Left ventricle myocardium inferior (tissue), 1 donor: ENCODE measurements around the gene RAB9A. TPM values are rescaled to one million over a fixed set of nuclear protein-coding genes. Genes with fewer than 3 reads are reported as not detected.
A peak's percentile ranks its signal among the peaks of the same experiment; 100 is the strongest.

Source experiments
- DNase-seq: peaks from one replicate; pipeline ENCODE4 v3.0.0-alpha.2; 2020
- H3K27ac ChIP-seq: fragments of 200-600 bp; replicated peaks from 2 replicates; pipeline ENCODE4 v1.8.0; 2021
- H3K27me3 ChIP-seq: fragments of 200-600 bp; 2 replicates; pipeline ENCODE4 v1.8.0; 2021; ENCODE audit warnings: low read depth
- H3K36me3 ChIP-seq: fragments of 200-600 bp; 2 replicates; pipeline ENCODE4 v1.8.0; 2021
- H3K4me1 ChIP-seq: fragments of 200-600 bp; 2 replicates; pipeline ENCODE4 v1.8.0; 2021
- H3K4me3 ChIP-seq: fragments of 200-600 bp; 2 replicates; pipeline ENCODE4 v1.8.0; 2021; ENCODE audit warnings: mild to moderate bottlenecking, moderate library complexity
- H3K9me3 ChIP-seq: fragments of 200-600 bp; replicated peaks from 2 replicates; pipeline ENCODE4 v1.8.0; 2021
- CTCF ChIP-seq: fragments of 200-600 bp; IDR thresholded peaks from 2 replicates; pipeline ENCODE4 v1.8.0; 2021; ENCODE audit warnings: antibody characterized with exemption, mild to moderate bottlenecking, borderline replicate concordance
- intact Hi-C: fragments of 100-400 bp; cut with micrococcal nuclease; formaldehyde crosslinking; loops from one replicate; pipeline ENCODE4 v1.11.0; 2022
- total RNA-seq: library from RNA; stranded (reverse); fragmentation: NEBNext Ultra II Directional; extraction: Animal tissue kit (Norgen Biotek cat#: 25700); gene quantifications from one replicate; pipeline ENCODE4 v1.2.1, GENCODE V29; 2021
- donor health status: DM: no; HTN: yes; CAD: no; lungs with severe emphysema.

RAB9A gene
- total RNA-seq, 1 donor from 2014 or later, result 22.2 TPM

- no peaks in the 10 kb centered on the region for H3K9me3 ChIP-seq
- intact Hi-C loops, result loop anchor here (5.0 to 10.0 kb wide), 2 partner anchors 91 to 378 kb away; no protein-coding TSS in a partner anchor
- TF ChIP-seq CTCF, result no peak
- peak overlapping the region; percentile 71 for H3K4me3 ChIP-seq
- H3K27me3 ChIP-seq, result no peaks in the 10 kb centered on the region
- no peak for DNase-seq
- peak overlapping the region; percentile 96 for H3K27ac ChIP-seq
- H3K4me1 ChIP-seq, result peaks cover 17% of the 10 kb centered on the region
- H3K36me3 ChIP-seq, result no peaks in the 10 kb centered on the region
Observed at GRCh38 chrX:13654116-13654515, 34.8 kb upstream of the RAB9A start.

DNA sequence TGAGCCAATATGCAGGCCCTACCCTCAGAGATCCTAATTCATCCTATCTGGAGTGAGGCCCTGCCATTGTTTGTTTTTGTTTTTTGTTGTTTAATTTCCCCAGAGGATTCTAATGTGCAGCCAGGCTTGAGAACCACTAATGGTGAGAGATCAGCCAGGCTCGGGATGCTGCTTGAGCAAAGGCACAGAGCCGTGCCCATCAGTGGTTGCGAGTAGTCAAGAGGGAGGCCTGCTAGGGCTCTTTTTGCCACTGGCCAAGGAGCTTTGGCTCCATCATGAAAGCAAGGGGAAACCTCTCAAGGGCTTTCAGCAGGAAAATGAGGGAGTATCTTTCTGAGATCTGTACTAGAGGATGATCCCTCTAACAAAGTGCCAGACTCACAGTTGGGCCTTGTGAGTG lies 33.3 kb upstream of the RAB9A start:
- TF ChIP-seq CTCF, result no peak
- Histone ChIP-seq H3K27ac (no peak overlapping the region), H3K9me3 (no peaks in the 10 kb centered on the region), H3K36me3 (peaks cover 7% of the 10 kb centered on the region), H3K4me1 (peaks cover 19% of the 10 kb centered on the region), H3K27me3 (no peaks in the 10 kb centered on the region), H3K4me3 (no peak overlapping the region)
- intact Hi-C loops, result loop anchor here (10.0 kb wide), 1 partner anchor 89 kb away; no protein-coding TSS in a partner anchor
- no peak for DNase-seq

- H3K27me3 ChIP-seq, result no peaks in the 10 kb centered on the region
- peak overlapping the region; percentile 66 for H3K27ac ChIP-seq
- intact Hi-C loops, result loop anchor here (10.0 kb wide), 1 partner anchor 86 kb away; no protein-coding TSS in a partner anchor
- peaks cover 16% of the 10 kb centered on the region for H3K36me3 ChIP-seq
- H3K9me3 ChIP-seq, result no peaks in the 10 kb centered on the region
- H3K4me3 ChIP-seq, result no peak overlapping the region
- no peak for DNase-seq
- peaks cover 13% of the 10 kb centered on the region for H3K4me1 ChIP-seq
- TF ChIP-seq CTCF, result peak; percentile 70
Observed at GRCh38 chrX:13658602-13659001, 30.3 kb upstream of the RAB9A start.

DNA sequence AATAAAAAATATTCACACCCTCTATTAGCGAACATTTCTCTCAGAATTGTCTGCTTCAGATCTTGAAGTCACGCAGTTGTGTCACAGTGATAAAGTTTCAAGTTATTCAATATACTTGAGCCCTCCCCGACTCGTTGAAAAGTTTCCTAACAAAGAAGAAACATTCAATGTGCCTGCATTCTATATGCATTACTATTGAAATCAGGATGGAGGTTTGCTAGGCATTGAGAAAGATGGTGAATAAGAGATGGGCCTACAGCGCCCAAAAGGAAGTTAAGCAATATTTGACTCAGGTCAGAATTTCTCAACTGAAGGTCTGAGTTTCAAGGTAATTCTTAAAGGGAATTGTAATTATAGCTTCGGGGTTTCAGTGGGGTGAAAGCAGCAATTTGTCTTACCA lies 29.9 kb upstream of the RAB9A start:
- DNase-seq, result no peak
- intact Hi-C loops, result loop anchor here (10.0 kb wide), 1 partner anchor 86 kb away; no protein-coding TSS in a partner anchor
- Histone ChIP-seq H3K27ac (peak overlapping the region; percentile 66), H3K27me3 (no peaks in the 10 kb centered on the region), H3K9me3 (no peaks in the 10 kb centered on the region), H3K4me3 (no peak overlapping the region), H3K4me1 (peaks cover 8% of the 10 kb centered on the region), H3K36me3 (peaks cover 16% of the 10 kb centered on the region)
- TF ChIP-seq CTCF, result no peak

DNA sequence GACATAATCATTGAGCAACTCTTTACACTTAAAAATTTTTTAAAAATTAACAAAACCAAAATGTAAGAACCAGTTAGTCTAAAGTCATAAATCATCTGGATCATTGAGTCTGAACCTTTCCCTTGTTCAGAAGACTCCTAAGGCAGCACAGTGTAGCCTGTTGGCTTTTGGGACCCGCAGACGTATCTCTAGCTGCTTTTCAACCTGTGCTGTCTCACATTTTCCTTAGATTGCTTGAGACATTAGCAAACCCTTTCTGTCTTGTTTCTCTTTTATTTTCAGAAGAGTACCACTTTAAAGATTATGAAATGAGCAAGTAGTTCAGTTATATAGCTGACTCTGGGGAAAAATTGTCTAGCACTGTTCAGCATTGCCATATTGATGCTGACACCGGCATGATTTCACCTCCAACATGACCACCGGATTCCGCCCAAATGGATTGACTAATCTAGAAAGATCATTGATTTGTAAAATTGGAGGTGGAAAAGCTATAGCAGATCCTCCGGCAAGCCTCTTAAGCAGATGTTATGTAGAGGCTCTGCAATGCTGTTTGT lies 27.1 kb upstream of the RAB9A start:
- Histone ChIP-seq H3K4me3 (no peak overlapping the region), H3K9me3 (no peaks in the 10 kb centered on the region), H3K36me3 (peaks cover 16% of the 10 kb centered on the region), H3K27ac (peak overlapping the region; percentile 19), H3K27me3 (no peaks in the 10 kb centered on the region), H3K4me1 (peaks cover 9% of the 10 kb centered on the region)
- no peak for DNase-seq
- intact Hi-C loops, result no loop called here
- TF ChIP-seq CTCF, result no peak
